HCT116 (cell line): ENCODE results near the gene PSMG1.

ENCODE experiments used
- EZH2 ChIP-seq: fragments of 200-600 bp; sonication (generic); IDR thresholded peaks from 2 replicates; pipeline ENCODE4 v1.6.1; 2017; ENCODE audit warnings: antibody characterized with exemption, mixed run types
- EZH2phosphoT487 ChIP-seq: fragments of 200-600 bp; IDR thresholded peaks from 2 replicates; pipeline ENCODE4 v1.6.1; 2018; ENCODE audit warnings: antibody characterized with exemption, borderline replicate concordance
- POLR2AphosphoS5 ChIP-seq: IDR thresholded peaks from 2 replicates; pipeline ENCODE4 v1.6.1; 2011; ENCODE audit warnings: mild to moderate bottlenecking, low read depth, low read length, moderate library complexity
- ZNF274 ChIP-seq: fragments of 200-500 bp; sonication (Bioruptor generic); IDR thresholded peaks from 2 replicates; pipeline ENCODE4 v1.6.1; 2014; ENCODE audit warnings: mild to moderate bottlenecking, low read depth, low read length, inconsistent platforms
- TF ChIP-seq, protein P1 (sequence below), 3 experiments: fragments of 200-600 bp in 1 of 3; sonication (generic) in 1 of 3; IDR thresholded peaks in 2 of 3; conservative IDR thresholded peaks in 1 of 3; 2 replicates each; pipeline ENCODE4 v1.5.1; 2012 to 2017; ENCODE audit warnings: low read depth in 2 of 3, low read length in 2 of 3, antibody characterized with exemption in 1 of 3, borderline replicate concordance in 1 of 3, control low read depth in 1 of 3, mild to moderate bottlenecking in 1 of 3, mixed read lengths in 1 of 3, mixed run types in 1 of 3, moderate library complexity in 1 of 3; ENCODE audit not compliant: insufficient read depth in 1 of 3
- TF ChIP-seq, protein P2 (sequence below): IDR thresholded peaks from 2 replicates; pipeline ENCODE4 v1.6.1; 2012

DNA sequence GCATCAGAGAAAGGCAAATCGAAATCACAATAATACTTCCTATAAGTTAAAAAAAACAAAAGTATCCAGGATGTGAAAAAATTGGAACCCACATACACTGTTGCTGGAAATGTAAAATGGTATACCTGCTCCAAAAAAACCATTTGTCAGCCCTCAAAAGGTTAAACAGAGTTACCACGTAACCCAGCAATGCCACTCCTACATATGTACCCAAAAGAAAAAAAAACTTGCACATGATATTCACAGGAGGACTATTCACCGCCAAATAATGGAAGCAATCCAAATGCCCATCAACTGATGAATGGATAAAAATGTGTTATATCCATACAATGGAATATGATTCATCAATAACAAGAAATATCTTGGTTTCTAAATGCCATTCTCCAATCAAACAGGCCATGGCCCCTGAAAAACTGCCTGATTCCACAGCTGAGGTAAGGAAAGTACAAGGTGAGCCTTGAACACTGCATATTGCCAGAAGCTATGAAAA, 38.8 kb upstream of the PSMG1 start:
- TF ChIP-seq, protein P1, sequence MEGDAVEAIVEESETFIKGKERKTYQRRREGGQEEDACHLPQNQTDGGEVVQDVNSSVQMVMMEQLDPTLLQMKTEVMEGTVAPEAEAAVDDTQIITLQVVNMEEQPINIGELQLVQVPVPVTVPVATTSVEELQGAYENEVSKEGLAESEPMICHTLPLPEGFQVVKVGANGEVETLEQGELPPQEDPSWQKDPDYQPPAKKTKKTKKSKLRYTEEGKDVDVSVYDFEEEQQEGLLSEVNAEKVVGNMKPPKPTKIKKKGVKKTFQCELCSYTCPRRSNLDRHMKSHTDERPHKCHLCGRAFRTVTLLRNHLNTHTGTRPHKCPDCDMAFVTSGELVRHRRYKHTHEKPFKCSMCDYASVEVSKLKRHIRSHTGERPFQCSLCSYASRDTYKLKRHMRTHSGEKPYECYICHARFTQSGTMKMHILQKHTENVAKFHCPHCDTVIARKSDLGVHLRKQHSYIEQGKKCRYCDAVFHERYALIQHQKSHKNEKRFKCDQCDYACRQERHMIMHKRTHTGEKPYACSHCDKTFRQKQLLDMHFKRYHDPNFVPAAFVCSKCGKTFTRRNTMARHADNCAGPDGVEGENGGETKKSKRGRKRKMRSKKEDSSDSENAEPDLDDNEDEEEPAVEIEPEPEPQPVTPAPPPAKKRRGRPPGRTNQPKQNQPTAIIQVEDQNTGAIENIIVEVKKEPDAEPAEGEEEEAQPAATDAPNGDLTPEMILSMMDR (IDR thresholded peaks at IDR 0.05 in 2 of 3, conservative IDR thresholded peaks at IDR 0.05 in 1 of 3; ENCODE audit: borderline replicate concordance in 1 of 3, insufficient read depth in 1 of 3, low read depth in 2 of 3, low read length in 2 of 3), result no peak
- no peak for TF ChIP-seq EZH2
- TF ChIP-seq POLR2AphosphoS5, result no peak
- no peak for TF ChIP-seq EZH2phosphoT487
- no peak for TF ChIP-seq ZNF274
- TF ChIP-seq, protein P2, sequence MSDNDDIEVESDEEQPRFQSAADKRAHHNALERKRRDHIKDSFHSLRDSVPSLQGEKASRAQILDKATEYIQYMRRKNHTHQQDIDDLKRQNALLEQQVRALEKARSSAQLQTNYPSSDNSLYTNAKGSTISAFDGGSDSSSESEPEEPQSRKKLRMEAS, result no peak
